HepG2 (cell line): ENCODE data around the gene ANTKMT. TPM values are rescaled to one million over a fixed set of nuclear protein-coding genes. Genes with fewer than 3 reads are reported as not detected.

ENCODE experiments used
- ATAC-seq: fragments of 200-7000 bp; cut with Tn5 transposase; 3 replicates; pipeline ENCODE4 v1.9.1; 2020; ENCODE audit warnings: mild to moderate bottlenecking, moderate library complexity
- BruUV-seq: library from RNA; stranded (reverse); fragments of 400-500 nt; replicated peaks from 2 replicates; lab custom pipeline; 2021; lab: Mats Ljungman, UMichigan
- CTCF ChIA-PET: fragments of 300-600 bp; formaldehyde crosslinking; extraction: SDS; loops from one replicate; lab custom pipeline; 2021; ENCODE audit warnings: low total read pairs, inconsistent platforms, low intra/inter-chr PET ratio; lab: Yijun Ruan, JAX
- POLR2A ChIA-PET: fragments of 350-600 bp; sonication (Branson Sonifier 250); formaldehyde crosslinking; loops from one replicate; lab custom pipeline; 2020; ENCODE audit warnings: antibody characterized with exemption, inconsistent platforms; lab: Yijun Ruan, JAX
- DNase-seq: peaks from one replicate; pipeline ENCODE4 v3.0.0-alpha.2; 2015; ENCODE audit warnings: low spot score
- FAIRE-seq: peaks from 3 replicates; lab custom pipeline; 2011; peaks lifted over from hg19 to GRCh38; lab: Jason Lieb, UNC
- H2AFZ ChIP-seq: one replicate; pipeline ENCODE4 v1.6.1; 2011; ENCODE audit warnings: low read length, inconsistent platforms
- H3K27ac ChIP-seq: fragments of 300-600 bp; 3 replicates; pipeline ENCODE4 v1.8.0; 2011; ENCODE audit warnings: mixed run types, mild to moderate bottlenecking, mixed read lengths, low read length, inconsistent platforms; ENCODE audit not compliant: insufficient read depth; ENCODE audit errors: extremely low read length
- H3K27me3 ChIP-seq, 2 experiments: fragments of 200-600 bp in 1 of 2; 2 replicates in 1 of 2; 3 replicates in 1 of 2; pipeline versions ENCODE4 v1.6.0 to v1.8.0; 2011; ENCODE audit warnings: low read length in 2 of 2, mild to moderate bottlenecking in 2 of 2, moderate library complexity in 2 of 2, inconsistent platforms in 1 of 2; ENCODE audit not compliant: insufficient read depth in 2 of 2, control insufficient read depth in 1 of 2
- H3K36me3 ChIP-seq, 2 experiments: fragments of 200-600 bp in 1 of 2; replicated peaks in 1 of 2; 2 replicates in 1 of 2; 3 replicates in 1 of 2; pipeline versions ENCODE4 v1.5.1 to v1.8.0; 2011; ENCODE audit warnings: low read length in 2 of 2, inconsistent platforms in 1 of 2; ENCODE audit not compliant: insufficient read depth in 2 of 2, control insufficient read depth in 1 of 2
- H3K4me1 ChIP-seq: 2 replicates; pipeline ENCODE4 v1.5.1; 2012; ENCODE audit warnings: low read length, inconsistent platforms; ENCODE audit not compliant: insufficient read depth
- H3K4me2 ChIP-seq: 2 replicates; pipeline ENCODE4 v1.6.0; 2011; ENCODE audit warnings: low read depth, low read length, inconsistent platforms
- H3K4me3 ChIP-seq, 3 experiments: fragments of 200-600 bp in 1 of 3; sonication (generic), shearing (Covaris generic) in 1 of 3; replicated peaks in 1 of 3; 2 replicates each; pipeline ENCODE4 v1.5.1; 2011 to 2016; ENCODE audit warnings: low read length in 3 of 3, inconsistent platforms in 2 of 3, low read depth in 2 of 3, mild to moderate bottlenecking in 2 of 3, control low read depth in 1 of 3, mixed read lengths in 1 of 3; ENCODE audit not compliant: insufficient read depth in 1 of 3
- H3K79me2 ChIP-seq: one replicate; pipeline ENCODE4 v1.6.1; 2011; ENCODE audit warnings: low read length, inconsistent platforms; ENCODE audit not compliant: insufficient read depth
- H3K9ac ChIP-seq: 2 replicates; pipeline ENCODE4 v1.6.0; 2011; ENCODE audit warnings: mild to moderate bottlenecking, low read depth, low read length, inconsistent platforms; ENCODE audit not compliant: insufficient read depth
- H3K9me3 ChIP-seq: 2 replicates; pipeline ENCODE4 v1.5.1; 2012; ENCODE audit warnings: mild to moderate bottlenecking, low read length
- H4K20me1 ChIP-seq: 2 replicates; pipeline ENCODE4 v1.6.0; 2011; ENCODE audit warnings: inconsistent platforms, mild to moderate bottlenecking, low read length, moderate library complexity; ENCODE audit not compliant: insufficient read depth
- ATF7 ChIP-seq, 2 experiments: fragments of 450-650 bp in 1 of 2; sonication (generic) in 1 of 2; formaldehyde crosslinking in 1 of 2; IDR thresholded peaks; 2 replicates each; pipeline versions ENCODE4 v1.4.0 to v1.6.1; 2016 to 2020; ENCODE audit warnings: antibody characterized with exemption in 1 of 2, mild to moderate bottlenecking in 1 of 2, missing genetic modification reagents in 1 of 2
- BRD4 ChIP-seq: sonication (generic); formaldehyde crosslinking; IDR thresholded peaks from 2 replicates; pipeline ENCODE4 v1.4.0; 2020; ENCODE audit warnings: missing genetic modification reagents
- MBNL3 ChIP-seq: fragments of 250-450 bp; sonication (Bioruptor Pico); conservative IDR thresholded peaks from 2 replicates; pipeline ENCODE4 v1.8.0; 2022; ENCODE audit warnings: mild to moderate bottlenecking, inconsistent platforms
- MLLT10 ChIP-seq: sonication (generic); formaldehyde crosslinking; IDR thresholded peaks from 2 replicates; pipeline ENCODE4 v1.4.0; 2020; ENCODE audit warnings: missing genetic modification reagents
- MYNN ChIP-seq: sonication (generic); formaldehyde crosslinking; IDR thresholded peaks from 2 replicates; pipeline ENCODE4 v1.4.0; 2020; ENCODE audit warnings: mild to moderate bottlenecking, low read depth, missing genetic modification reagents
- RARA ChIP-seq: IDR thresholded peaks from 2 replicates; pipeline ENCODE4 v1.6.1; 2016; ENCODE audit warnings: missing genetic modification reagents, missing compliant biosample characterization
- ZBTB1 ChIP-seq: sonication (generic); formaldehyde crosslinking; IDR thresholded peaks from 2 replicates; pipeline ENCODE4 v1.4.0; 2020; ENCODE audit warnings: missing genetic modification reagents, borderline replicate concordance
- ZFP36L1 ChIP-seq: sonication (generic); formaldehyde crosslinking; IDR thresholded peaks from 2 replicates; pipeline ENCODE4 v1.8.0; 2022; ENCODE audit warnings: mild to moderate bottlenecking, missing genetic modification reagents, moderate library complexity
- ZNF180 ChIP-seq: sonication (generic); formaldehyde crosslinking; IDR thresholded peaks from 2 replicates; pipeline ENCODE4 v1.4.0; 2020; ENCODE audit warnings: low read depth, missing genetic modification reagents, borderline replicate concordance
- ZNF260 ChIP-seq: sonication (generic); formaldehyde crosslinking; IDR thresholded peaks from 2 replicates; pipeline ENCODE4 v1.4.0; 2020; ENCODE audit warnings: missing genetic modification reagents, low read depth, mild to moderate bottlenecking, borderline replicate concordance
- ZNF274 ChIP-seq: sonication (generic); formaldehyde crosslinking; IDR thresholded peaks from 2 replicates; pipeline ENCODE4 v1.5.1; 2020; ENCODE audit warnings: mild to moderate bottlenecking, missing genetic modification reagents
- ZNF331 ChIP-seq: sonication (generic); formaldehyde crosslinking; IDR thresholded peaks from 2 replicates; pipeline ENCODE4 v1.4.0; 2020; ENCODE audit warnings: missing genetic modification reagents
- ZNF709 ChIP-seq: sonication (generic); formaldehyde crosslinking; IDR thresholded peaks from 2 replicates; pipeline ENCODE4 v1.5.0; 2020; ENCODE audit warnings: mild to moderate bottlenecking, missing genetic modification reagents
- ZNF781 ChIP-seq: sonication (generic); formaldehyde crosslinking; IDR thresholded peaks from 2 replicates; pipeline ENCODE4 v1.5.1; 2020; ENCODE audit warnings: borderline replicate concordance, mild to moderate bottlenecking, missing genetic modification reagents; ENCODE audit errors: not compliant biosample characterization
- ZNF788 ChIP-seq: sonication (generic); formaldehyde crosslinking; IDR thresholded peaks from 2 replicates; pipeline ENCODE4 v1.5.0; 2020; ENCODE audit warnings: mild to moderate bottlenecking, missing genetic modification reagents, borderline replicate concordance
- WGBS: methylation state at CpG from one replicate; pipeline ENCODE4 v1.1.6; 2017; ENCODE audit warnings: low lambda C conversion rate; 5-methylcytosine and 5-hydroxymethylcytosine counted together
- in situ Hi-C: cut with HindIII; loops from 2 replicates; pipeline ENCODE4 v1.10.0; 2017; ENCODE audit warnings: low pct_unique_long_range_greater_than_20kb; ENCODE audit not compliant: extremely low pct_ligation_motif_present
- intact Hi-C: fragments of 100-400 bp; cut with micrococcal nuclease; formaldehyde crosslinking; loops from one replicate; pipeline ENCODE4 v1.10.0; 2022; ENCODE audit not compliant: unreplicated experiment
- polyA plus RNA-seq, 8 experiments: library from polyadenylated mRNA; depleted of rRNA in 3 of 8; stranded (reverse) in 7 of 8; unstranded in 1 of 8; fragments of >200 nt; fragmentation: Illumina TruSeq in 4 of 8; extraction: Trizol in 4 of 8; gene quantifications; 2 replicates each; pipeline versions ENCODE4 v1.2.1 to v1.2.3, GENCODE V29; 2011 to 2016; ENCODE audit warnings: low read depth in 4 of 8, missing spikeins in 1 of 8, mixed read lengths in 1 of 8; ENCODE audit not compliant: insufficient read depth in 1 of 8
- total RNA-seq, 5 experiments: library from RNA; depleted of rRNA; stranded (reverse); fragments of >200 nt; fragmentation: Illumina TruSeq; extraction: Trizol; gene quantifications; 2 replicates each; pipeline ENCODE4 v1.2.3, GENCODE V29; 2016; ENCODE audit warnings: low read depth in 1 of 5
- TF ChIP-seq, protein P1 (sequence below): sonication (generic); formaldehyde crosslinking; IDR thresholded peaks from 2 replicates; pipeline ENCODE4 v1.4.0; 2020; ENCODE audit warnings: missing genetic modification reagents, mild to moderate bottlenecking, borderline replicate concordance
- TF ChIP-seq, protein P2 (sequence below): sonication (generic); formaldehyde crosslinking; IDR thresholded peaks from 2 replicates; pipeline ENCODE4 v1.8.1; 2023; ENCODE audit warnings: mild to moderate bottlenecking, missing genetic modification reagents

The ANTKMT gene
- total and polyA plus RNA-seq, 2 of the 13 experiments (the other 11 are each of a cell fraction or from before 2014, with no cell fraction given): 7.5 to 47.8 TPM

DNA sequence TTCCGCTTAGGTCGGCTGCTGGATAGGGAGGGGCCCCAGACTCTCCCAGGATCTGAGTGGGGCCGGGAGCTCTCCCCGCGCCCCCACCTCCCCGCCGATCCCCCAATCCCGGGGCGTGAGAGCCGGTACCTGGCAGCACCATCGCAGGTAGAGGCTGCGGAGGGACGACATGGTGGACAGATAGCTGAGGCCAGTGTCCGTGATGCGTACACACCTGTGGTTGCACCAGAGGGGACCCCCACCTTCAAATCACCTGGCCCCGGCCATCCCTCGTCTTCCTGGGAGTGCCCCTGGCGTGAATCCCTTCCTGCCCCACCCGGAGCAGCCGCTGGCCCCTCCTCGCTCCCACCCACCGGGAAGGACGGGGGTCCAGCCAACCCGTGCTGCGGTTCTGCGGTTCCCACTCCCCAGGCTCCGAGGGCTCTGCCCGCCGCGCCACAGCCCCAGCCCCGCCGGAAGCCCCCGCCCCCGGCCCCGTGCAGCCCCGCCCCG is 26.0 kb upstream of the ANTKMT start (continued):
- TF ChIP-seq, protein P1, sequence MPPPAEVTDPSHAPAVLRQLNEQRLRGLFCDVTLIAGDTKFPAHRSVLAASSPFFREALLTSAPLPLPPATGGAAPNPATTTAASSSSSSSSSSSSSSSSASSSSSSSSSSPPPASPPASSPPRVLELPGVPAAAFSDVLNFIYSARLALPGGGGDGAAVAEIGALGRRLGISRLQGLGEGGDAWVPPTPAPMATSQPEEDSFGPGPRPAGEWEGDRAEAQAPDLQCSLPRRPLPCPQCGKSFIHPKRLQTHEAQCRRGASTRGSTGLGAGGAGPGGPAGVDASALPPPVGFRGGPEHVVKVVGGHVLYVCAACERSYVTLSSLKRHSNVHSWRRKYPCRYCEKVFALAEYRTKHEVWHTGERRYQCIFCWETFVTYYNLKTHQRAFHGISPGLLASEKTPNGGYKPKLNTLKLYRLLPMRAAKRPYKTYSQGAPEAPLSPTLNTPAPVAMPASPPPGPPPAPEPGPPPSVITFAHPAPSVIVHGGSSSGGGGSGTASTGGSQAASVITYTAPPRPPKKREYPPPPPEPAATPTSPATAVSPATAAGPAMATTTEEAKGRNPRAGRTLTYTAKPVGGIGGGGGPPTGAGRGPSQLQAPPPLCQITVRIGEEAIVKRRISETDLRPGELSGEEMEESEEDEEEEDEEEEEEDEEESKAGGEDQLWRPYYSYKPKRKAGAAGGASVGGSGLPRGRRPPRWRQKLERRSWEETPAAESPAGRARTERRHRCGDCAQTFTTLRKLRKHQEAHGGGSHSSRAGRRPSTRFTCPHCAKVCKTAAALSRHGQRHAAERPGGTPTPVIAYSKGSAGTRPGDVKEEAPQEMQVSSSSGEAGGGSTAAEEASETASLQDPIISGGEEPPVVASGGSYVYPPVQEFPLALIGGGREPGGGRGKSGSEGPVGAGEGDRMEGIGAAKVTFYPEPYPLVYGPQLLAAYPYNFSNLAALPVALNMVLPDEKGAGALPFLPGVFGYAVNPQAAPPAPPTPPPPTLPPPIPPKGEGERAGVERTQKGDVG: no peak

DNA sequence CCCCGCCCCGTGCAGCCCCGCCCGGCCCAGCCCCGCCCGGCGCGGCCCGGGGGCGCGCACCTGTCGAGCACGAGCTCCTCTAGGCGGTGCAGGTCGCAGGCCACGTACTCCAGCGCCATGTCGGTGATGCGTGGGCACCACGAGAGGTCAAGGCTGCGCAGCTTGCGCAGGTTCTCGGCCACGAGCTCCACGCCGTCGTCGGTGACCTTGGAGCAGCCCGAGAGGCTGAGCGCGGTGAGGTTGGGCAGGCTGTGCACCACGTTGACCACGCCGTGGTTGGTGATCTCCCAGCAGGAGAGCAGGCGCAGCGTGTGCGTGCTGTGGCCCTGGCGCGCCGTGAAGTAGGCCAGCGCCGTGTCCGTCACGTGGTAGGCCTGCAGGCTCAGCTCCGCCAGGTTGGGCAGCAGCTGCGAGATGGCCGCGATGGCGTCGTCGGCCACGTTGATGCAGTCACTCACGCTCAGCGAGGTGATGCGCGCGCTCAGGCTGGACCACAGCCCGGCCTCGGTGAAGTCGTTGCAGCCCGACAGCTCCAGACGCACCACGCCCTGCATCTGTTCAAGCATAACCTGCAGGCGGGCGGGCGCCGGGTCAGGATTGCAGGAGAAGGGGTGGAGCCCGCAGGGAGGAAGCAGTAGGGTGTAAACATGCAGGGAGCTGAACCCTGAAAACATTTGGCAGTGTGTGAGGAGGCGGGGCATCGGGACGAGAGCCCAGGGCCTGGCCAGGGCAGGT is 25.4 kb upstream of the ANTKMT start:
- Histone ChIP-seq H3K9ac (no peak overlapping the region), H3K9me3 (no peaks in the 10 kb centered on the region), H3K4me1 (peaks cover 12% of the 10 kb centered on the region), H3K27me3 (peaks cover 15 to 45% of the 10 kb centered on the region in 2 experiments), H4K20me1 (no peaks in the 10 kb centered on the region), H3K79me2 (no peaks in the 10 kb centered on the region), H3K36me3 (no peaks in the 10 kb centered on the region), H3K4me3 (peak overlapping the region in 2 of 3 experiments; percentile 57 to 65; a peak in 3 of 6 replicates), H3K4me2 (peak overlapping the region; percentile 74), H2AFZ (no peak overlapping the region), H3K27ac (no peak overlapping the region)
- ATAC-seq: peak; percentile 31
- BruUV-seq: no TSS peak
- CTCF ChIA-PET: no interaction called here
- in situ Hi-C loops (no loop called here), intact Hi-C loops (no loop called here)
- POLR2A ChIA-PET: interaction anchor here (0.6 to 3.4 kb wide), 9 partner anchors 12 to 65 kb away, joined by 3 to 21 read pairs (median 4); partner anchors contain the start of genes ANTKMT, METRN, MSLN and RHBDL1
- no peak for DNase-seq
- 1% methylated on average over 17 of the region's 71 CpGs for WGBS
- no peak for FAIRE-seq
- TF ChIP-seq MYNN (CRISPR knock-in tag) (no peak), ATF7 (IDR thresholded peaks at IDR 0.05) (no peak), ATF7 (CRISPR knock-in tag; IDR thresholded peaks at IDR 0.05) (no peak), ZFP36L1 (CRISPR knock-in tag) (peak; percentile 76; the same call in 1 of the 2 replicates), ZNF260 (CRISPR knock-in tag) (no peak), MBNL3 (CRISPR knock-in tag) (no peak), ZNF709 (CRISPR knock-in tag) (peak; percentile 54; the same call in 1 of the 2 replicates), ZNF180 (CRISPR knock-in tag) (no peak), MLLT10 (CRISPR knock-in tag) (no peak), BRD4 (CRISPR knock-in tag) (no peak), ZNF788 (CRISPR knock-in tag) (peak; percentile 86), ZNF331 (CRISPR knock-in tag) (no peak), RARA (CRISPR knock-in tag) (no peak; the same call in 1 of the 2 replicates), ZNF274 (CRISPR knock-in tag) (0 out of 2 replicates have a peak, but pooled peaks have one; percentile 33), ZNF781 (no peak), ZBTB1 (CRISPR knock-in tag) (no peak)
- TF ChIP-seq, protein P2, sequence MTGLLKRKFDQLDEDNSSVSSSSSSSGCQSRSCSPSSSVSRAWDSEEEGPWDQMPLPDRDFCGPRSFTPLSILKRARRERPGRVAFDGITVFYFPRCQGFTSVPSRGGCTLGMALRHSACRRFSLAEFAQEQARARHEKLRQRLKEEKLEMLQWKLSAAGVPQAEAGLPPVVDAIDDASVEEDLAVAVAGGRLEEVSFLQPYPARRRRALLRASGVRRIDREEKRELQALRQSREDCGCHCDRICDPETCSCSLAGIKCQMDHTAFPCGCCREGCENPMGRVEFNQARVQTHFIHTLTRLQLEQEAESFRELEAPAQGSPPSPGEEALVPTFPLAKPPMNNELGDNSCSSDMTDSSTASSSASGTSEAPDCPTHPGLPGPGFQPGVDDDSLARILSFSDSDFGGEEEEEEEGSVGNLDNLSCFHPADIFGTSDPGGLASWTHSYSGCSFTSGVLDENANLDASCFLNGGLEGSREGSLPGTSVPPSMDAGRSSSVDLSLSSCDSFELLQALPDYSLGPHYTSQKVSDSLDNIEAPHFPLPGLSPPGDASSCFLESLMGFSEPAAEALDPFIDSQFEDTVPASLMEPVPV (CRISPR knock-in tag): no peak
